ENCODE data around the gene ENC1. TPM values are rescaled to one million over a fixed set of nuclear protein-coding genes. Genes with fewer than 3 reads are reported as not detected.

Gene ENC1
- total RNA-seq, 1 donor from 2014 or later: 21.9 TPM

GRCh38 chr5:74631081-74631953 is 9.2 kb downstream of the ENC1 start:
- DNase-seq (ENCODE audit: low spot score): peak; percentile 18

- DNase-seq (ENCODE audit: low spot score): no peak
Observed at GRCh38 chr5:74630453-74631066, 10.0 kb downstream of the ENC1 start.

- DNase-seq (ENCODE audit: low spot score): no peak
Observed at GRCh38 chr5:74629326-74629725, 11.2 kb downstream of the ENC1 start.

GRCh38 chr5:74628359-74628758 is 12.2 kb downstream of the ENC1 start:
- no peak for DNase-seq (ENCODE audit: low spot score)

- DNase-seq (ENCODE audit: low spot score): no peak
Observed at GRCh38 chr5:74627646-74628279, 12.8 kb downstream of the ENC1 start.

GRCh38 chr5:74626386-74627222 is 13.9 kb downstream of the ENC1 start:
- DNase-seq (ENCODE audit: low spot score): no peak

- no peak for DNase-seq (ENCODE audit: low spot score)
Observed at GRCh38 chr5:74625742-74626241, 14.7 kb downstream of the ENC1 start.

- no peak for DNase-seq (ENCODE audit: low spot score)
Observed at GRCh38 chr5:74624931-74625505, 15.5 kb downstream of the ENC1 start.

- no peak for DNase-seq (ENCODE audit: low spot score)
Observed at GRCh38 chr5:74624501-74624900, 16.0 kb downstream of the ENC1 start.

GRCh38 chr5:74623748-74624408 is 16.6 kb downstream of the ENC1 start:
- DNase-seq (ENCODE audit: low spot score): no peak

GRCh38 chr5:74623006-74623611 is 17.4 kb downstream of the ENC1 start:
- peak; percentile 79 for DNase-seq (ENCODE audit: low spot score)

- DNase-seq (ENCODE audit: low spot score): no peak
Observed at GRCh38 chr5:74622122-74622521, 18.4 kb downstream of the ENC1 start.

GRCh38 chr5:74621492-74621891 is 19.0 kb downstream of the ENC1 start:
- DNase-seq (ENCODE audit: low spot score): no peak

GRCh38 chr5:74619308-74619707 is 21.2 kb downstream of the ENC1 start:
- DNase-seq (ENCODE audit: low spot score): no peak

GRCh38 chr5:74618106-74618505 is 22.4 kb downstream of the ENC1 start:
- DNase-seq (ENCODE audit: low spot score): no peak

- no peak for DNase-seq (ENCODE audit: low spot score)
Observed at GRCh38 chr5:74617202-74617601, 23.3 kb downstream of the ENC1 start.

- no peak for DNase-seq (ENCODE audit: low spot score)
Observed at GRCh38 chr5:74616236-74617146, 24.0 kb downstream of the ENC1 start.

GRCh38 chr5:74613283-74613682 is 27.2 kb downstream of the ENC1 start:
- no peak for DNase-seq (ENCODE audit: low spot score)

- no peak for DNase-seq (ENCODE audit: low spot score)
Observed at GRCh38 chr5:74612045-74612444, 28.5 kb downstream of the ENC1 start.

All from umbilical cord (tissue), 2 donors.